HG03103 (cell line): ENCODE measurements around the gene SLC35E2B.
A peak's percentile ranks its signal among the peaks of the same experiment; 100 is the strongest.
"Not testable (repeated sequence)": the region's sequence is repeated elsewhere in the genome, so short reads cannot be mapped to it uniquely, and the experiment has no call there.

Experiments
- ATAC-seq: cut with Tn5 transposase; IDR thresholded peaks from one replicate; pipeline ENCODE4 v1.9.1; 2021; ENCODE audit warnings: low read depth; ENCODE audit not compliant: unreplicated experiment

Gene SLC35E2B

GRCh38 chr1:1692714-1693647, at the start of gene SLC35E2B:
SLC35E2B (minus strand) TSS chr1:1692795; CDS start chr1:1676699, 16,096 bp downstream.
- ATAC-seq, result peak; percentile 69

GRCh38 chr1:1741013-1741412, 48.4 kb upstream of the SLC35E2B start:
- ATAC-seq, result not testable (repeated sequence)

- ATAC-seq, result not testable (repeated sequence)
Observed at GRCh38 chr1:1738799-1739337, 46.3 kb upstream of the SLC35E2B start.

GRCh38 chr1:1737675-1738590, 45.3 kb upstream of the SLC35E2B start:
- not testable (repeated sequence) for ATAC-seq

GRCh38 chr1:1732381-1732780, 39.8 kb upstream of the SLC35E2B start:
- ATAC-seq, result no peak

- no peak for ATAC-seq
Observed at GRCh38 chr1:1730870-1731269, 38.3 kb upstream of the SLC35E2B start.

- ATAC-seq, result not testable (repeated sequence)
Observed at GRCh38 chr1:1730230-1730629, 37.6 kb upstream of the SLC35E2B start.

- not testable (repeated sequence) for ATAC-seq
Observed at GRCh38 chr1:1729116-1729816, 36.7 kb upstream of the SLC35E2B start.

GRCh38 chr1:1728308-1729005, 35.9 kb upstream of the SLC35E2B start:
- ATAC-seq, result not testable (repeated sequence)

- not testable (repeated sequence) for ATAC-seq
Observed at GRCh38 chr1:1727131-1727651, 34.6 kb upstream of the SLC35E2B start.

- ATAC-seq, result not testable (repeated sequence)
Observed at GRCh38 chr1:1726088-1726487, 33.5 kb upstream of the SLC35E2B start.

- peak; percentile 87 for ATAC-seq
Observed at GRCh38 chr1:1724035-1724864, 31.7 kb upstream of the SLC35E2B start, which contains the start of gene CDK11A. CDK11A (minus strand) TSS chr1:1724357; CDS start chr1:1722818, 1,539 bp downstream.

GRCh38 chr1:1721201-1721600, 28.6 kb upstream of the SLC35E2B start:
- ATAC-seq, result no peak

GRCh38 chr1:1715109-1715883, 22.7 kb upstream of the SLC35E2B start:
- not testable (repeated sequence) for ATAC-seq

GRCh38 chr1:1707897-1708296, 15.3 kb upstream of the SLC35E2B start:
- not testable (repeated sequence) for ATAC-seq

GRCh38 chr1:1707241-1707640, 14.6 kb upstream of the SLC35E2B start:
- not testable (repeated sequence) for ATAC-seq

- ATAC-seq, result not testable (repeated sequence)
Observed at GRCh38 chr1:1705623-1706022, 13.0 kb upstream of the SLC35E2B start.
